Dermis microvascular lymphatic vessel endothelial cell (primary cell): Measurements from ENCODE around the gene CALD1. TPM values are rescaled to one million over a fixed set of nuclear protein-coding genes. Genes with fewer than 3 reads are reported as not detected.

Experiments
- DNase-seq, 2 donors: peaks; one replicate each; pipeline versions ENCODE4 v3.0.0 to v3.0.0-alpha.2; 2010; ENCODE audit warnings: low read depth in 2 of 2
- total RNA-seq: library from RNA; depleted of rRNA; stranded (reverse); fragments of >200 nt; gene quantifications from 2 replicates; pipeline ENCODE4 v1.2.1, GENCODE V29; 2014

CALD1 gene
- total RNA-seq, 1 donor from 2014 or later, result 229 TPM

GRCh38 chr7:134920026-134920753 is 140.8 kb downstream of the CALD1 start:
- no peak for DNase-seq

GRCh38 chr7:134922720-134923704 is 143.6 kb downstream of the CALD1 start:
- no peak for DNase-seq

- DNase-seq, result no peak
Measured at GRCh38 chr7:134925766-134926165, 146.3 kb downstream of the CALD1 start.

GRCh38 chr7:134926396-134926795 is 147.0 kb downstream of the CALD1 start:
- DNase-seq, result no peak

GRCh38 chr7:134927076-134927475 is 147.6 kb downstream of the CALD1 start:
- no peak for DNase-seq

- DNase-seq, result no peak
Measured at GRCh38 chr7:134927723-134928122, 148.3 kb downstream of the CALD1 start.

GRCh38 chr7:134928554-134928953 is 149.1 kb downstream of the CALD1 start:
- no peak for DNase-seq

- DNase-seq, result peak; percentile 52 to 65
Measured at GRCh38 chr7:134931487-134931886, 152.1 kb downstream of the CALD1 start.

- no peak for DNase-seq
Measured at GRCh38 chr7:134932707-134933370, 153.4 kb downstream of the CALD1 start.

GRCh38 chr7:134933460-134934068 is 154.1 kb downstream of the CALD1 start:
- no peak for DNase-seq

GRCh38 chr7:134935701-134936100 is 156.3 kb downstream of the CALD1 start:
- DNase-seq, result no peak

- no peak for DNase-seq
Measured at GRCh38 chr7:134936893-134937510, 157.6 kb downstream of the CALD1 start.

- no peak for DNase-seq
Measured at GRCh38 chr7:134938141-134938540, 158.7 kb downstream of the CALD1 start.

- DNase-seq, result no peak
Measured at GRCh38 chr7:134939136-134939535, 159.7 kb downstream of the CALD1 start.

GRCh38 chr7:134940729-134941128 is 161.3 kb downstream of the CALD1 start:
- no peak for DNase-seq

GRCh38 chr7:134941185-134941900 is 161.9 kb downstream of the CALD1 start:
- DNase-seq, result peak in 1 of 2 donors; percentile 89

GRCh38 chr7:134941952-134942351 is 162.5 kb downstream of the CALD1 start:
- no peak for DNase-seq

GRCh38 chr7:134942690-134943466 is 163.4 kb downstream of the CALD1 start:
- DNase-seq, result no peak

- DNase-seq, result peak; percentile 49 to 61
Measured at GRCh38 chr7:134943785-134944400, 164.5 kb downstream of the CALD1 start.
